H9 (cell line): ENCODE results near the gene GRK3. TPM values are rescaled to one million over a fixed set of nuclear protein-coding genes. Genes with fewer than 3 reads are reported as not detected.

Experiments used
- DNase-seq: peaks from one replicate; pipeline ENCODE4 v3.0.0-alpha.2; 2017
- H2AFZ ChIP-seq: one replicate; pipeline ENCODE4 v1.6.1; 2013; ENCODE audit warnings: mild to moderate bottlenecking, low read length, control low read depth, moderate library complexity
- H2AK5ac ChIP-seq: 2 replicates; pipeline ENCODE4 v1.6.1; 2013; ENCODE audit warnings: low read length, control low read depth, mixed read lengths; ENCODE audit not compliant: insufficient read length
- H2BK120ac ChIP-seq: one replicate; pipeline ENCODE4 v1.6.1; 2013; ENCODE audit warnings: low read depth, mild to moderate bottlenecking, low read length, control low read depth, inconsistent platforms; ENCODE audit not compliant: poor library complexity, severe bottlenecking
- H2BK12ac ChIP-seq: 2 replicates; pipeline ENCODE4 v1.6.1; 2013; ENCODE audit warnings: low read length, control low read depth, mixed read lengths, low read depth; ENCODE audit not compliant: insufficient read length
- H2BK15ac ChIP-seq: 2 replicates; pipeline ENCODE4 v1.6.1; 2013; ENCODE audit warnings: low read depth, low read length, control low read depth
- H2BK20ac ChIP-seq: one replicate; pipeline ENCODE4 v1.6.1; 2013; ENCODE audit warnings: low read depth, mild to moderate bottlenecking, low read length, control low read depth, inconsistent platforms; ENCODE audit not compliant: poor library complexity, severe bottlenecking
- H2BK5ac ChIP-seq: 2 replicates; pipeline ENCODE4 v1.6.1; 2013; ENCODE audit warnings: low read length, control low read depth, mixed read lengths; ENCODE audit not compliant: insufficient read length
- H3K14ac ChIP-seq: 2 replicates; pipeline ENCODE4 v1.6.1; 2013; ENCODE audit warnings: low read length, control low read depth; ENCODE audit not compliant: insufficient read depth
- H3K18ac ChIP-seq: 2 replicates; pipeline ENCODE4 v1.6.1; 2013; ENCODE audit warnings: low read depth, mild to moderate bottlenecking, mixed read lengths, low read length, control low read depth; ENCODE audit not compliant: insufficient read length
- H3K23ac ChIP-seq: 2 replicates; pipeline ENCODE4 v1.6.1; 2013; ENCODE audit warnings: low read length, control low read depth, mixed read lengths, low read depth; ENCODE audit not compliant: insufficient read length
- H3K23me2 ChIP-seq: 2 replicates; pipeline ENCODE4 v1.6.1; 2013; ENCODE audit warnings: low read depth, mild to moderate bottlenecking, mixed read lengths, low read length, control low read depth; ENCODE audit not compliant: insufficient read length, poor library complexity, severe bottlenecking
- H3K27ac ChIP-seq: 2 replicates; pipeline ENCODE4 v1.5.1; 2013; ENCODE audit warnings: low read length, control low read depth, mixed read lengths, low read depth; ENCODE audit not compliant: insufficient read length
- H3K27me3 ChIP-seq: 2 replicates; pipeline ENCODE4 v1.6.1; 2013; ENCODE audit warnings: low read length, control low read depth, inconsistent platforms; ENCODE audit not compliant: insufficient read depth
- H3K4ac ChIP-seq: 2 replicates; pipeline ENCODE4 v1.6.1; 2013; ENCODE audit warnings: low read depth, mild to moderate bottlenecking, control low read depth, inconsistent platforms, low read length, moderate library complexity
- H3K4me1 ChIP-seq: 2 replicates; pipeline ENCODE4 v1.6.1; 2013; ENCODE audit warnings: low read length, control low read depth, inconsistent platforms; ENCODE audit not compliant: insufficient read depth
- H3K4me2 ChIP-seq: 2 replicates; pipeline ENCODE4 v1.6.1; 2013; ENCODE audit warnings: low read length, control low read depth, mixed read lengths; ENCODE audit not compliant: insufficient read length, insufficient read depth
- H3K56ac ChIP-seq: 2 replicates; pipeline ENCODE4 v1.6.1; 2013; ENCODE audit warnings: low read depth, mild to moderate bottlenecking, mixed read lengths, low read length, control low read depth; ENCODE audit not compliant: insufficient read length
- H3K79me1 ChIP-seq: 2 replicates; pipeline ENCODE4 v1.6.1; 2013; ENCODE audit warnings: low read depth, mild to moderate bottlenecking, moderate library complexity, low read length, control low read depth, inconsistent platforms; ENCODE audit not compliant: insufficient read depth, poor library complexity, severe bottlenecking
- H3K79me2 ChIP-seq: 2 replicates; pipeline ENCODE4 v1.6.1; 2013; ENCODE audit warnings: low read length, control low read depth, inconsistent platforms; ENCODE audit not compliant: insufficient read depth
- H3K9ac ChIP-seq: 2 replicates; pipeline ENCODE4 v1.6.1; 2013; ENCODE audit warnings: low read length, control low read depth, mixed read lengths; ENCODE audit not compliant: insufficient read length; ENCODE audit errors: extremely low read depth
- H3K9me3 ChIP-seq: one replicate; pipeline ENCODE4 v1.6.1; 2013; ENCODE audit warnings: low read depth, low read length, inconsistent platforms; ENCODE audit not compliant: control insufficient read depth
- H3T11ph ChIP-seq: one replicate; pipeline ENCODE4 v1.6.1; 2013; ENCODE audit warnings: mild to moderate bottlenecking, low read length, control low read depth, inconsistent platforms
- H4K20me1 ChIP-seq: one replicate; pipeline ENCODE4 v1.6.1; 2013; ENCODE audit not compliant: control insufficient read depth, insufficient read length, insufficient read depth
- H4K5ac ChIP-seq: 2 replicates; pipeline ENCODE4 v1.6.1; 2013; ENCODE audit warnings: low read depth, mild to moderate bottlenecking, mixed read lengths, low read length, control low read depth; ENCODE audit not compliant: insufficient read length
- H4K8ac ChIP-seq: replicated peaks from 2 replicates; pipeline ENCODE4 v1.6.1; 2013; ENCODE audit warnings: low read length, control low read depth, mixed read lengths, low read depth; ENCODE audit not compliant: insufficient read length
- H4K91ac ChIP-seq: 2 replicates; pipeline ENCODE4 v1.6.1; 2013; ENCODE audit warnings: low read depth, mild to moderate bottlenecking, moderate library complexity, mixed read lengths, low read length, control low read depth; ENCODE audit not compliant: insufficient read length
- H3K27ac Mint-ChIP-seq, 3 experiments: 2 replicates in 2 of 3; 3 replicates in 1 of 3; pipeline ENCODE4 v1.8.0; 2020 to 2021; ENCODE audit warnings: mixed read lengths in 3 of 3, mild to moderate bottlenecking in 1 of 3, moderate library complexity in 1 of 3
- H3K27me3 Mint-ChIP-seq: 2 replicates; pipeline ENCODE4 v1.8.0; 2021; ENCODE audit warnings: low read depth, mild to moderate bottlenecking, moderate library complexity, mixed read lengths
- H3K36me3 Mint-ChIP-seq, 3 experiments: 2 replicates in 2 of 3; 3 replicates in 1 of 3; pipeline ENCODE4 v1.8.0; 2020 to 2021; ENCODE audit warnings: low read depth in 3 of 3, mixed read lengths in 3 of 3; ENCODE audit not compliant: insufficient read depth in 1 of 3
- H3K4me1 Mint-ChIP-seq, 2 experiments: 2 replicates each; pipeline ENCODE4 v1.8.0; 2020; ENCODE audit warnings: mixed read lengths in 2 of 2
- H3K4me3 Mint-ChIP-seq, 2 experiments: 2 replicates in 1 of 2; 3 replicates in 1 of 2; pipeline ENCODE4 v1.8.0; 2020 to 2021; ENCODE audit warnings: mild to moderate bottlenecking in 2 of 2, mixed read lengths in 2 of 2, moderate library complexity in 1 of 2
- H3K9me3 Mint-ChIP-seq, 2 experiments: 2 replicates in 1 of 2; 3 replicates in 1 of 2; pipeline ENCODE4 v1.8.0; 2020; ENCODE audit warnings: mild to moderate bottlenecking in 2 of 2, mixed read lengths in 2 of 2, moderate library complexity in 1 of 2
- WGBS: extraction: QIAGEN DNeasy Blood & Tissue Kit; methylation state at CpG from one replicate; pipeline ENCODE4 v1.1.7; 2013; ENCODE audit warnings: missing lambda C conversion rate, low lambda C conversion rate, mixed read lengths; ENCODE audit not compliant: insufficient read length; ENCODE audit errors: extremely low coverage; 5-methylcytosine and 5-hydroxymethylcytosine counted together
- total RNA-seq: library from RNA; stranded (reverse); gene quantifications from 2 replicates; pipeline ENCODE4 v1.2.1, GENCODE V29; 2021
- TF ChIP-seq, protein P1 (sequence below): fragments of 200-600 bp; sonication (generic); conservative IDR thresholded peaks from 3 replicates; pipeline ENCODE4 v1.8.0; 2021; ENCODE audit warnings: antibody characterized with exemption, mild to moderate bottlenecking

The GRK3 gene
- total RNA-seq, 1 experiment from 2014 or later = 23.9 TPM

DNA sequence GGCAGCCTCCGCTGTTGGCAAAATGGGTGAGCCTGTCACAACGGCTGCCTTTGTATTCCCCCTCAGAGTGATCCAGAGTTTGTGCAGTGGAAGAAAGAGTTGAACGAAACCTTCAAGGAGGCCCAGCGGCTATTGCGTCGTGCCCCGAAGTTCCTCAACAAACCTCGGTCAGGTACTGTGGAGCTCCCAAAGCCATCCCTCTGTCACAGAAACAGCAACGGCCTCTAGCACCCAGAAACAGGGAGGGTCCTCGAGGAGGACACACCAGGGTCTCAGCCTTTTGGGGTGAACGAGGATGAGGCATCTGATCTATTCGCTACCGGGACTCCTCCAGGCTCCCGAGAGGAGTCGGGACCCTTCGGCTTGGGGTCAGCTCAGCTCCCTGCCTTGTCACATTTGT, 157.7 kb downstream of the GRK3 start:
- Histone ChIP-seq H3K79me1 (no peaks in the 10 kb centered on the region), H2AK5ac (no peak overlapping the region), H3K79me2 (no peaks in the 10 kb centered on the region), H3K9me3 (no peaks in the 10 kb centered on the region), H2BK12ac (no peak overlapping the region), H3K23ac (no peak overlapping the region), H3K23me2 (no peaks in the 10 kb centered on the region), H2BK20ac (no peak overlapping the region), H2BK5ac (no peak overlapping the region), H2AFZ (no peak overlapping the region), H4K91ac (no peak overlapping the region), H3K4me1 (no peaks in the 10 kb centered on the region), H3T11ph (no peak overlapping the region), H3K27me3 (no peaks in the 10 kb centered on the region), H4K5ac (no peak overlapping the region), H4K8ac (no peak overlapping the region), H3K14ac (no peak overlapping the region), H3K56ac (no peak overlapping the region), H3K27ac (no peak overlapping the region), H4K20me1 (no peaks in the 10 kb centered on the region), H3K4me2 (no peak overlapping the region), H2BK15ac (no peak overlapping the region), H3K4ac (no peak overlapping the region), H3K18ac (no peak overlapping the region), H2BK120ac (no peak overlapping the region), H3K9ac (no peak overlapping the region)
- H3K36me3 Mint-ChIP-seq = peaks cover 0 to 5% (median 3%) of the 10 kb centered on the region in 3 experiments; a peak in 4 of 7 replicates
- TF ChIP-seq, protein P1, sequence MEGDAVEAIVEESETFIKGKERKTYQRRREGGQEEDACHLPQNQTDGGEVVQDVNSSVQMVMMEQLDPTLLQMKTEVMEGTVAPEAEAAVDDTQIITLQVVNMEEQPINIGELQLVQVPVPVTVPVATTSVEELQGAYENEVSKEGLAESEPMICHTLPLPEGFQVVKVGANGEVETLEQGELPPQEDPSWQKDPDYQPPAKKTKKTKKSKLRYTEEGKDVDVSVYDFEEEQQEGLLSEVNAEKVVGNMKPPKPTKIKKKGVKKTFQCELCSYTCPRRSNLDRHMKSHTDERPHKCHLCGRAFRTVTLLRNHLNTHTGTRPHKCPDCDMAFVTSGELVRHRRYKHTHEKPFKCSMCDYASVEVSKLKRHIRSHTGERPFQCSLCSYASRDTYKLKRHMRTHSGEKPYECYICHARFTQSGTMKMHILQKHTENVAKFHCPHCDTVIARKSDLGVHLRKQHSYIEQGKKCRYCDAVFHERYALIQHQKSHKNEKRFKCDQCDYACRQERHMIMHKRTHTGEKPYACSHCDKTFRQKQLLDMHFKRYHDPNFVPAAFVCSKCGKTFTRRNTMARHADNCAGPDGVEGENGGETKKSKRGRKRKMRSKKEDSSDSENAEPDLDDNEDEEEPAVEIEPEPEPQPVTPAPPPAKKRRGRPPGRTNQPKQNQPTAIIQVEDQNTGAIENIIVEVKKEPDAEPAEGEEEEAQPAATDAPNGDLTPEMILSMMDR = no peak
- peaks cover 5 to 8% of the 10 kb centered on the region in 2 experiments for H3K4me1 Mint-ChIP-seq
- H3K27me3 Mint-ChIP-seq = no peaks in the 10 kb centered on the region
- no peak overlapping the region for H3K4me3 Mint-ChIP-seq
- H3K27ac Mint-ChIP-seq = no peak overlapping the region
- H3K9me3 Mint-ChIP-seq = no peaks in the 10 kb centered on the region
- DNase-seq = no peak
- no CpG with 5 or more reads among the region's 16 CpGs for WGBS
